A549 (cell line): ENCODE results near the gene BCR. TPM values are rescaled to one million over a fixed set of nuclear protein-coding genes. Genes with fewer than 3 reads are reported as not detected.

Source experiments
- ATAC-seq, 2 experiments: fragments of 200-7000 bp in 1 of 2; fragments of >200 bp in 1 of 2; cut with Nextera tagmentation in 1 of 2; cut with Tn5 transposase in 1 of 2; 3 replicates each; pipeline versions ENCODE4 v1.8.0 to v1.9.1; 2018 to 2020; ENCODE audit warnings: mild to moderate bottlenecking in 1 of 2, moderate library complexity in 1 of 2
- CTCF ChIA-PET: fragments of 300-600 bp; sonication (Branson Sonifier 250); formaldehyde crosslinking; extraction: SDS; loops from one replicate; lab custom pipeline; 2021; ENCODE audit warnings: antibody characterized with exemption, inconsistent platforms; lab: Yijun Ruan, JAX
- POLR2A ChIA-PET: fragments of 350-600 bp; formaldehyde crosslinking; extraction: SDS; loops from one replicate; lab custom pipeline; 2021; ENCODE audit warnings: antibody characterized with exemption, inconsistent platforms; lab: Yijun Ruan, JAX
- DNase-seq, 2 experiments: peaks; one replicate each; pipeline versions ENCODE4 v3.0.0 to v3.0.0-alpha.2; 2011 to 2016; ENCODE audit warnings: low read depth in 1 of 2, low spot score in 1 of 2
- FAIRE-seq: peaks from 2 replicates; lab custom pipeline; 2011; peaks lifted over from hg19 to GRCh38; lab: Jason Lieb, UNC
- H3K27ac ChIP-seq, 2 experiments: fragments of >200 bp; sonication (Bioruptor Twin); formaldehyde crosslinking; 3 replicates each; pipeline ENCODE4 v1.5.1; 2016 to 2017
- H3K4me1 ChIP-seq: fragments of >200 bp; sonication (Bioruptor Twin); formaldehyde crosslinking; 3 replicates; pipeline ENCODE4 v1.6.1; 2016
- H3K4me2 ChIP-seq: fragments of >200 bp; sonication (Bioruptor Twin); formaldehyde crosslinking; 3 replicates; pipeline ENCODE4 v1.6.1; 2016
- H3K4me3 ChIP-seq: fragments of >200 bp; sonication (Bioruptor Twin); formaldehyde crosslinking; 3 replicates; pipeline ENCODE4 v1.5.1; 2016
- H3K9me3 ChIP-seq: fragments of >200 bp; sonication (Bioruptor Twin); formaldehyde crosslinking; 3 replicates; pipeline ENCODE4 v1.6.1; 2016
- BHLHE40 ChIP-seq: IDR thresholded peaks from 2 replicates; pipeline ENCODE4 v1.6.1; 2012; ENCODE audit warnings: low read depth, low read length, inconsistent platforms
- CBX2 ChIP-seq: fragments of 200-600 bp; sonication (generic); IDR thresholded peaks from 2 replicates; pipeline ENCODE4 v1.6.1; 2016; ENCODE audit warnings: low read depth, mild to moderate bottlenecking, borderline replicate concordance
- ELK1 ChIP-seq: fragments of 150-350 bp; IDR thresholded peaks from 2 replicates; pipeline ENCODE4 v1.6.1; 2014; ENCODE audit warnings: low read depth, mild to moderate bottlenecking, low read length
- ESRRA ChIP-seq: fragments of 150-350 bp; IDR thresholded peaks from 2 replicates; pipeline ENCODE4 v1.6.1; 2014; ENCODE audit warnings: mild to moderate bottlenecking, low read length, borderline replicate concordance
- FOXS1 ChIP-seq: fragments of 250-450 bp; sonication (Bioruptor Pico); IDR thresholded peaks from 2 replicates; pipeline ENCODE4 v1.5.0; 2020; ENCODE audit warnings: mild to moderate bottlenecking, moderate library complexity
- HOXB13 ChIP-seq: fragments of 250-450 bp; sonication (Bioruptor Pico); IDR thresholded peaks from 2 replicates; pipeline ENCODE4 v1.5.0; 2020; ENCODE audit warnings: low read depth, mild to moderate bottlenecking, moderate library complexity
- KDM1A ChIP-seq: fragments of 200-600 bp; sonication (generic); IDR thresholded peaks from 2 replicates; pipeline ENCODE4 v1.6.1; 2016; ENCODE audit warnings: low read depth, mild to moderate bottlenecking
- KDM5A ChIP-seq: fragments of 200-600 bp; sonication (generic); IDR thresholded peaks from 2 replicates; pipeline ENCODE4 v1.6.1; 2016; ENCODE audit warnings: antibody characterized with exemption, mild to moderate bottlenecking
- MAZ ChIP-seq: fragments of 150-350 bp; IDR thresholded peaks from 2 replicates; pipeline ENCODE4 v1.6.1; 2014; ENCODE audit warnings: antibody characterized with exemption, low read depth, low read length, borderline replicate concordance
- NPAS2 ChIP-seq: fragments of 250-450 bp; sonication (Bioruptor Pico); IDR thresholded peaks from 2 replicates; pipeline ENCODE4 v1.8.0; 2022; ENCODE audit warnings: mild to moderate bottlenecking, moderate library complexity, borderline replicate concordance
- PHF8 ChIP-seq: fragments of 200-600 bp; sonication (generic); IDR thresholded peaks from 2 replicates; pipeline ENCODE4 v1.6.1; 2016; ENCODE audit warnings: low read depth, mild to moderate bottlenecking, antibody characterized with exemption, moderate library complexity, borderline replicate concordance
- POLR2AphosphoS2 ChIP-seq: conservative IDR thresholded peaks from 2 replicates; pipeline ENCODE4 v1.6.1; 2012; ENCODE audit warnings: low read length, improper control_type of control experiment, inconsistent platforms
- RAD21 ChIP-seq, 2 experiments: fragments of >200 bp in 1 of 2; sonication (Bioruptor Twin) in 1 of 2; formaldehyde crosslinking in 1 of 2; IDR thresholded peaks in 1 of 2; conservative IDR thresholded peaks in 1 of 2; 2 replicates in 1 of 2; 3 replicates in 1 of 2; pipeline ENCODE4 v1.6.1; 2012 to 2018; ENCODE audit warnings: inconsistent platforms in 1 of 2
- RFX5 ChIP-seq: fragments of 450-650 bp; IDR thresholded peaks from 2 replicates; pipeline ENCODE4 v1.7.1; 2014; ENCODE audit warnings: antibody characterized with exemption, mild to moderate bottlenecking, moderate library complexity
- RNF2 ChIP-seq: fragments of 200-600 bp; sonication (generic); IDR thresholded peaks from 2 replicates; pipeline ENCODE4 v1.6.1; 2016; ENCODE audit warnings: low read depth, mild to moderate bottlenecking, antibody characterized with exemption, moderate library complexity, borderline replicate concordance
- SMC3 ChIP-seq: fragments of >200 bp; sonication (Bioruptor Twin); formaldehyde crosslinking; IDR thresholded peaks from 3 replicates; pipeline ENCODE4 v1.6.1; 2018; ENCODE audit warnings: inconsistent platforms
- TFCP2L1 ChIP-seq: fragments of 250-450 bp; sonication (Bioruptor Pico); IDR thresholded peaks from 2 replicates; pipeline ENCODE4 v1.5.0; 2021; ENCODE audit warnings: mild to moderate bottlenecking
- USF2 ChIP-seq: fragments of 450-650 bp; IDR thresholded peaks from 2 replicates; pipeline ENCODE4 v1.6.1; 2014; ENCODE audit warnings: antibody characterized with exemption
- ZC3H11A ChIP-seq: fragments of 450-650 bp; IDR thresholded peaks from 2 replicates; pipeline ENCODE4 v1.6.1; 2014; ENCODE audit warnings: antibody characterized with exemption, mild to moderate bottlenecking
- ZSCAN20 ChIP-seq: fragments of 250-450 bp; sonication (Bioruptor Pico); IDR thresholded peaks from 2 replicates; pipeline ENCODE4 v1.8.0; 2022; ENCODE audit warnings: mild to moderate bottlenecking, moderate library complexity
- WGBS: methylation state at CpG from one replicate; pipeline ENCODE4 v1.1.6; 2017; ENCODE audit errors: missing lambda C conversion rate; 5-methylcytosine and 5-hydroxymethylcytosine counted together
- polyA plus RNA-seq, 4 experiments: library from polyadenylated mRNA; depleted of rRNA in 3 of 4; stranded (reverse); fragments of >200 nt; fragmentation: RNase III in 1 of 4; extraction: RNeasy Plus Mini Kit Qiagen cat#74134 plus additional on column Dnase treatment in 1 of 4; gene quantifications; 2 replicates in 3 of 4; 3 replicates in 1 of 4; pipeline ENCODE4 v1.2.3, GENCODE V29; 2011 to 2017
- TF ChIP-seq, protein P1 (sequence below): fragments of >200 bp; sonication (Bioruptor Twin); formaldehyde crosslinking; IDR thresholded peaks from 3 replicates; pipeline ENCODE4 v1.5.1; 2016

BCR gene
- polyA plus RNA-seq, 2 of the 4 experiments (the other 2 are of a cell fraction): 14.7 to 16.4 TPM

DNA sequence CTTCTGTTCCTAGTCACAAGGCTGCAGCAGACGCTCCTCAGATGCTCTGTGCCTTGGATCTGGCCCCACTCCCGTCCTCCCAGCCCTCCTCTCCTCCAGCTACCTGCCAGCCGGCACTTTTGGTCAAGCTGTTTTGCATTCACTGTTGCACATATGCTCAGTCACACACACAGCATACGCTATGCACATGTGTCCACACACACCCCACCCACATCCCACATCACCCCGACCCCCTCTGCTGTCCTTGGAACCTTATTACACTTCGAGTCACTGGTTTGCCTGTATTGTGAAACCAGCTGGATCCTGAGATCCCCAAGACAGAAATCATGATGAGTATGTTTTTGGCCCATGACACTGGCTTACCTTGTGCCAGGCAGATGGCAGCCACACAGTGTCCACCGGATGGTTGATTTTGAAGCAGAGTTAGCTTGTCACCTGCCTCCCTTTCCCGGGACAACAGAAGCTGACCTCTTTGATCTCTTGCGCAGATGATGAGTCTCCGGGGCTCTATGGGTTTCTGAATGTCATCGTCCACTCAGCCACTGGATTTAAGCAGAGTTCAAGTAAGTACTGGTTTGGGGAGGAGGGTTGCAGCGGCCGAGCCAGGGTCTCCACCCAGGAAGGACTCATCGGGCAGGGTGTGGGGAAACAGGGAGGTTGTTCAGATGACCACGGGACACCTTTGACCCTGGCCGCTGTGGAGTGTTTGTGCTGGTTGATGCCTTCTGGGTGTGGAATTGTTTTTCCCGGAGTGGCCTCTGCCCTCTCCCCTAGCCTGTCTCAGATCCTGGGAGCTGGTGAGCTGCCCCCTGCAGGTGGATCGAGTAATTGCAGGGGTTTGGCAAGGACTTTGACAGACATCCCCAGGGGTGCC, 109.8 kb downstream of the BCR start:
- Histone ChIP-seq H3K27ac (no peak overlapping the region), H3K9me3 (no peaks in the 10 kb centered on the region), H3K4me1 (0 out of 3 replicates have a peak, but pooled peaks cover 2% of the 10 kb centered on the region), H3K4me3 (no peak overlapping the region), H3K4me2 (no peak overlapping the region)
- DNase-seq (peak; percentile 25 to 69), ATAC-seq (peak; percentile 84 to 90), FAIRE-seq (no peak)
- CTCF ChIA-PET: interaction anchor here (0.6 to 3.4 kb wide), 29 partner anchors 8 to 794 kb away, joined by 3 to 66 read pairs (median 4); partner anchors contain the start of gene BCR
- POLR2A ChIA-PET: no interaction called here
- 60% methylated on average over 16 of the region's 18 CpGs for WGBS
- TF ChIP-seq, protein P1, sequence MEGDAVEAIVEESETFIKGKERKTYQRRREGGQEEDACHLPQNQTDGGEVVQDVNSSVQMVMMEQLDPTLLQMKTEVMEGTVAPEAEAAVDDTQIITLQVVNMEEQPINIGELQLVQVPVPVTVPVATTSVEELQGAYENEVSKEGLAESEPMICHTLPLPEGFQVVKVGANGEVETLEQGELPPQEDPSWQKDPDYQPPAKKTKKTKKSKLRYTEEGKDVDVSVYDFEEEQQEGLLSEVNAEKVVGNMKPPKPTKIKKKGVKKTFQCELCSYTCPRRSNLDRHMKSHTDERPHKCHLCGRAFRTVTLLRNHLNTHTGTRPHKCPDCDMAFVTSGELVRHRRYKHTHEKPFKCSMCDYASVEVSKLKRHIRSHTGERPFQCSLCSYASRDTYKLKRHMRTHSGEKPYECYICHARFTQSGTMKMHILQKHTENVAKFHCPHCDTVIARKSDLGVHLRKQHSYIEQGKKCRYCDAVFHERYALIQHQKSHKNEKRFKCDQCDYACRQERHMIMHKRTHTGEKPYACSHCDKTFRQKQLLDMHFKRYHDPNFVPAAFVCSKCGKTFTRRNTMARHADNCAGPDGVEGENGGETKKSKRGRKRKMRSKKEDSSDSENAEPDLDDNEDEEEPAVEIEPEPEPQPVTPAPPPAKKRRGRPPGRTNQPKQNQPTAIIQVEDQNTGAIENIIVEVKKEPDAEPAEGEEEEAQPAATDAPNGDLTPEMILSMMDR: peak; percentile 47
- peak; percentile 23; the same call in 1 of the 3 replicates for TF ChIP-seq SMC3
- TF ChIP-seq RNF2: no peak
- peak; percentile 18; a peak in 2 of 5 replicates for TF ChIP-seq RAD21 (conservative IDR thresholded peaks at IDR 0.05 in 1 of 2, IDR thresholded peaks at IDR 0.05 in 1 of 2)

DNA sequence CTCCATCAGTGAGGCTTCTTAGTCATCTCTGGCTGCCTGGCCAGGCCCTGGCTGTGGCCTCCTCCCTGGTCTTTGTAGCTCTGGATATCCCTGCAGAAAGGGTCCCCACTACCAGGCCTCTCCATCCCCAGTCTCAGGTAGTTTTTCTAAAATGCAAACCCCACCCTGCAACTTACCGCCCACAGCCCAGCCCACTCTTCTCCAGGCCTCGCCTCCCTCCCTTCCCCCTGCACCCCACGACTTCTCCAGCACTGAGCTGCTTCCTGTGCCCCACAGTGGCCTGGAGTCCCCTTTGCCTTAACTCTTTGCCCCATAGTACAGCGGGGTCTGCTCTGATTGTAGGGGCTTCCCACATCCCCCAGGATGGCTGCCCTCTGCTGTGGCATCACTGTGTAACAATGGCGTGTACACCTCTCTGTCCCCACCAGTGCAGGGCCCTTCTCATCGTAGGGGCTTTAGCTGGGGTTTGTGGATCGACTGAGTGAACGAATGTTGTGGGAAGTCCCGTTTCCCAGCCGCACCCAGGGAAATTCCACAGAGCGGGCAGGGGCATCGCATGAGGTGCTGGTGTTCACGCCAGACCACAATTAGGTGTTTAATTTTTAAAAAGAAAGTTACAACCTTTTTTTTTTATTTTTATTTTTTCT, 111.6 kb downstream of the BCR start:
- FAIRE-seq (no peak), ATAC-seq (no peak), DNase-seq (no peak)
- POLR2A ChIA-PET: interaction anchor here (0.7 kb wide), 1 partner anchor 566 kb away, joined by 3 read pairs; the partner anchor contains the start of gene SLC2A11
- H3K4me1 ChIP-seq: 0 out of 3 replicates have a peak, but pooled peaks cover 2% of the 10 kb centered on the region
- WGBS: 94% methylated on average over 8 of the region's 13 CpGs
- H3K4me2 ChIP-seq: no peak overlapping the region
- TF ChIP-seq POLR2AphosphoS2 (no peak), RFX5 (no peak), PHF8 (no peak), CBX2 (no peak), NPAS2 (CRISPR knock-in tag) (no peak), ESRRA (no peak)
- H3K9me3 ChIP-seq: no peaks in the 10 kb centered on the region
- H3K4me3 ChIP-seq: no peak overlapping the region
- CTCF ChIA-PET: interaction anchor here (2.4 to 3.4 kb wide), 2 partner anchors 10 to 116 kb away, joined by 17 to 66 read pairs; no protein-coding TSS in a partner anchor
- no peak overlapping the region for H3K27ac ChIP-seq

DNA sequence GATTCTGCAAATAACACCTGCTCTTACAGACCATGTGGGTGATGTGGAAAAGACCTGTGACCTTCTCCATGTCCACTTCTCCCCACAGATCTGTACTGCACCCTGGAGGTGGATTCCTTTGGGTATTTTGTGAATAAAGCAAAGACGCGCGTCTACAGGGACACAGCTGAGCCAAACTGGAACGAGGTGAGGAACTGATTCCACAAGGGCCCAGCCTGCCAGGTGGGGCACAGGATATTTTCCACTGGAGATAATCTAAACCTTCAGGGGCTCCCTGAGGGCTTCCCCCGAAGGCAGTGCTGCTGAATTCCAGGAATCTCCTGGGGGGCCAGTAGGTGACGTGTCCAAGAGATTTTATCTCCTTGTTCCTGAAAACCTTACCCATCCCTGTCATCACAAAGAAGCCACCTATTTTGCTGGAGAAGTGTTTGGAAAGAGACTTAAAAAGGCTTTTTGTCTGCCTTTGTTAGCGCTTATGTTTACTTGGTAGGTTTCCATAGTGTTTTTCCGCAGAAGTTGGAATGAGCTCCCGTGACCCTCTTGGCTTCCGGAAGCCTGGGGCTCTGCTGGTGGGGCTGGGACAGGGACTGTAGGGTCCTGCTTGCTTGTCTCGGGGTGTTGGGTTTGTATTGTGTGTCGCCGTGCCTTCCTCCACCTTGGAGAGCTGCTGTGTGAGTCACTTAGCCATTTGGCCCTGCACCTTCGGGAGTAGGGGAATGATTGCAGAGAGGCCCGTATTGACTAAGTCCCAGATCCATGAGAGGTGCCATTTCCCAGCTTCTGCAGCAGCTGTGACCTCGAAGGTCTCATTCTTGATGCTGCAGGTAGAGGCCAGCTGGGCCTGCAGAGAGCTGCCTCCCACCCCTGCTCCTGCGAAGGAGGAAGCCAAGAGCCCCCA, 112.4 kb downstream of the BCR start:
- no peak for TF ChIP-seq USF2
- no peak for TF ChIP-seq KDM1A
- no peak for TF ChIP-seq KDM5A
- TF ChIP-seq MAZ: no peak
- TF ChIP-seq ELK1: no peak
- TF ChIP-seq FOXS1 (CRISPR knock-in tag): no peak
- no peak for TF ChIP-seq POLR2AphosphoS2
- no peak for TF ChIP-seq TFCP2L1 (CRISPR knock-in tag)
- TF ChIP-seq HOXB13 (CRISPR knock-in tag): no peak
- no peak for TF ChIP-seq ZSCAN20 (CRISPR knock-in tag)
- no peak for TF ChIP-seq ZC3H11A
- TF ChIP-seq BHLHE40: no peak
- Histone ChIP-seq H3K9me3 (no peaks in the 10 kb centered on the region), H3K4me2 (no peak overlapping the region), H3K4me3 (no peak overlapping the region), H3K27ac (no peak overlapping the region), H3K4me1 (0 out of 3 replicates have a peak, but pooled peaks cover 2% of the 10 kb centered on the region)
- no peak for FAIRE-seq
- 94% methylated on average over 17 of the region's 17 CpGs for WGBS
- ATAC-seq: no peak
- ChIA-PET CTCF (interaction anchor here (0.6 to 3.4 kb wide), 5 partner anchors 9 to 160 kb away, joined by 3 to 66 read pairs (median 3); no protein-coding TSS in a partner anchor), POLR2A (interaction anchor here (0.7 kb wide), 1 partner anchor 565 kb away, joined by 3 read pairs; the partner anchor contains the start of gene SLC2A11)
- DNase-seq: no peak
